ENCODE measurements around the gene SLC6A6.

DNA sequence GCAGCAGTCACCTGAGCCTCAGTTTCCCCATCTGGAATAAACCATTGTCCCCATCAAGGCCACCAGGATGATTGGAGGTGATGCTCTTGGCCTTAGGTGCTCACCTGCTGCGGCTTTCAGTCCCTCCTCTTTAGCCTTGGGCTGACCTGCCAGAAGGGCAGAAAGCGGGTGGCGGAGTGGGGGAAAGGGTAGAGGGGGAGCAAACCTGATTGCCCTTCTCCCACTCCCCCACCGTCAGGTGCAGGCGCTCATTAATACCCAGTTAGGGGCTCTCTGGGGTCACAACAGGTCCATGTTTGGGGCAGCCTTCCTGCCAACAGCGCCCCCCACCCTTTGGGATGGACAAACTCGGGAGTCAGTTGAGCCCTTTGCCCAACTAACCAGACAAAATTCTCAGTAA is 87.2 kb downstream of the SLC6A6 start:
- peak in 1 of 2 experiments; percentile 36; a peak in 2 of 4 replicates for TF ChIP-seq CTCF (conservative IDR thresholded peaks at IDR 0.05; ENCODE audit: low read depth in 2 of 2)
- TF ChIP-seq POLR2AphosphoS5 (IDR thresholded peaks at IDR 0.05; ENCODE audit: low read depth): no peak
- TF ChIP-seq JUNB (IDR thresholded peaks at IDR 0.05; ENCODE audit: unreplicated experiment): no peak
- no peak for TF ChIP-seq REST (IDR thresholded peaks at IDR 0.05; ENCODE audit: unreplicated experiment)
- TF ChIP-seq EZH2 (IDR thresholded peaks at IDR 0.05; ENCODE audit: low read depth, unreplicated experiment): no peak
- TF ChIP-seq CREB1 (CRISPR knock-in tag; IDR thresholded peaks at IDR 0.05; ENCODE audit: low read depth): no peak

Data from GM23338 (cell line).